HCEC 1CT (cell line): Measurements from ENCODE around the gene KCNA2.
A peak's percentile ranks its signal among the peaks of the same experiment; 100 is the strongest.

ENCODE experiments used
- DNase-seq: peaks from one replicate; pipeline ENCODE4 v3.0.0-alpha.2; 2017

KCNA2 gene

GRCh38 chr1:110605901-110606656 lies at the start of gene KCNA2:
Gene KCNA2, minus strand, starts transcription at chr1:110606358. Its CDS starts 1,576 bp downstream, at chr1:110604782.
- no peak for DNase-seq

DNA sequence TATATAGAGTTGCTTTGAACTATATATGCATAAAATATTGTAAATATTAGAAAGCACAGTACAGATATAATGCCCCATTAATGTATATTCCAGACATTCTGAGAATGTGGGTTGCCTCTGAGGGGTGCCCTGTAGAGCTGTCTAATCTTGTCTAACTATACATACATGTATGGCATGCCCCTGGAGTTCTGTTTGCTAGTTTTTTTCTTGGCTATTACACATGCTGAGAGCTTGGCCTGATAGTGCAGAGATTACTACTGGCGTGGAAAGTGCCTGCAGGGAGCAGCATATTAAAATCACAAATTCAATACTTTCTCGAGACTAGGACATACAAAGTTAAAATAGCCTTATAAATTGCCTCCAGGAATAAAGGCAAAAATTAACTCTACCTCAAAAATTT lies 44.5 kb upstream of the KCNA2 start:
- no peak for DNase-seq

- DNase-seq, result no peak
These were observed 42.3 kb upstream of the KCNA2 start for GRCh38 chr1:110648417-110648816.

- peak; percentile 89 for DNase-seq
These were observed 41.2 kb upstream of the KCNA2 start for GRCh38 chr1:110647254-110647891.

- DNase-seq, result peak; percentile 95
These were observed 39.9 kb upstream of the KCNA2 start for GRCh38 chr1:110645821-110646735.

DNA sequence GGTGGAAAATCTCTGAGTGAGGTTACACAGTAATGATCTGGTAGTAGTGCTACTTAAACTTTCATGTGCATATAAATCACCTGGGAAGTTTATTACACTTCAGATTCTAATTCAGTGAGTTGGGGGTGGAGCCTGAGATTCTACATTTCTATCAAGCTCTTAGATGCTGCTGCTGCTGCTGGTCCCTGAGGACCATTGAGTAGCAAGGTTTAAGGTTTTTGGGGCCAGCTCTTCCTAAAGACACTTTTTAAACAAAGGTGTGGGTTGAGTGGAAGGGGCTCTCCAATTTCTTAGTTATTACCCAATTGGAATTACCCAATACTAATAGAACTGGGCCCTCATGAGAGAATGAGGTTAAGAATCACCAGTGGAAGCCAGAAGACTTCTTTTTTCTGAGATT lies 39.1 kb upstream of the KCNA2 start:
- DNase-seq, result no peak

- no peak for DNase-seq
These were observed 37.8 kb upstream of the KCNA2 start for GRCh38 chr1:110643879-110644472.

GRCh38 chr1:110639724-110640386 lies 33.7 kb upstream of the KCNA2 start:
- DNase-seq, result peak; percentile 38

- DNase-seq, result no peak
These were observed 32.4 kb upstream of the KCNA2 start for GRCh38 chr1:110638556-110638955.

DNA sequence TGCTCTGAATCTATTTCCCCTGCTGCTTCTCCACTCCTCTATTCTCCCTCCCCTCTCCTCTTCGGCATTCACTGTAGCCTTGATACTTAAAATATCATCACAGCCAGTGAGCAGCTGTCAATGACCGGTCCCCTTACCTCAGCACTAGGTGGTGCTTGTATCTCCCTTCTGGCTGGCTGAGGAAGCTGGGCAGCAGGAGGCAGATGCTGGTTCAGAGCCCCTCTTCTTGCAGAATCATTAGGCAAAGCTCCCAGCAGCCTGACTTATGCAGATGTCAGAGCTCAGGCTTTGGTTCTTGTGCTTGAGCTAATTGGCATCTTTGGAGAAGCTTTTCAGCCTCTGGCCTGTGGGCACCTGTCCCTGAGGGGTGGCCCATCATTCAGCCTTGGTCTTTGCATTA lies 31.9 kb upstream of the KCNA2 start:
- DNase-seq, result no peak

GRCh38 chr1:110637475-110637874 lies 31.3 kb upstream of the KCNA2 start:
- DNase-seq, result no peak

GRCh38 chr1:110636149-110636935 lies 30.2 kb upstream of the KCNA2 start:
- no peak for DNase-seq

- no peak for DNase-seq
These were observed 29.3 kb upstream of the KCNA2 start for GRCh38 chr1:110635434-110635833.

DNA sequence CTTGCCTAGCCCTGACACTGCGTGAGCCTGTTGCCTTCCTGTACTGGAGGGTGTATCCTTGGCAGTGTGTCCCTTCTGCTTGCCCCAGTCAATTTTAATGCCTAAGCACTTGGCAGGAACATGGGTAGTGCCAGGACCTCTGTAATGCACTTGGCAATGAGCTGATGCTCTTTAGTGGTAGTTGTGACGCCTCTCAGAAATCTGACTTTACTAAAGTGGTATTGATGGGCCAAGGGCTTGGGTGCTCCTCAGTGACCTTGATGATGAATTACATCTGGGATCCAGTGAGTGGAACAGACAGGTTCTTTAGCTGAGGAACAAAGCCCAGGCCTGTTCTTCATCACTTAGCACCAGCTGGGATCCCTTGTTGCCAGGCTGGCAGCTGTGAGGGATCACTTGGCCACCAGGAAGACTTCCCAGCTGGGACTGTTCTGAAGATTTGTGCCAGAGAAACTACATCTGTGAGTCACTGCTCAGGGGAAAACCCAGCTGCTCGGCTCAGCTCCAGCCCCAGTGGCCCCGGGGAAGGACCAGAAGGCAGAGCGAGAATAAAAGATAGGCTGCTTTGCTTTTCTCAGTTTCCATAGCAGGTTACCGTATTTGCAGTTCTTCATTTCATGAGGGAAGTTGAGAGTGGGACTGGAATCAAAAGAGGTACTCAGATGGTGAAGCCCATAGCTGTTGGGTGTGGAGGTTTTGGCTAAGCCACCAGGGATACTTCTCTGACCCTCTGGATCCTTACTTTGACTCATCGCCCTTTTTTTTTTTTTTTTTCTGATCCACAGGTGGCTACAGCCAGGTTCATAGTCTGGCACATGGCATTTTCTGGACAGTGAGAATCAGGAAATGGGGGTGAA lies 28.5 kb upstream of the KCNA2 start:
- peak; percentile 86 for DNase-seq

- DNase-seq, result no peak
These were observed 27.9 kb upstream of the KCNA2 start for GRCh38 chr1:110634086-110634454.

- DNase-seq, result no peak
These were observed 27.5 kb upstream of the KCNA2 start for GRCh38 chr1:110633646-110634030.

DNA sequence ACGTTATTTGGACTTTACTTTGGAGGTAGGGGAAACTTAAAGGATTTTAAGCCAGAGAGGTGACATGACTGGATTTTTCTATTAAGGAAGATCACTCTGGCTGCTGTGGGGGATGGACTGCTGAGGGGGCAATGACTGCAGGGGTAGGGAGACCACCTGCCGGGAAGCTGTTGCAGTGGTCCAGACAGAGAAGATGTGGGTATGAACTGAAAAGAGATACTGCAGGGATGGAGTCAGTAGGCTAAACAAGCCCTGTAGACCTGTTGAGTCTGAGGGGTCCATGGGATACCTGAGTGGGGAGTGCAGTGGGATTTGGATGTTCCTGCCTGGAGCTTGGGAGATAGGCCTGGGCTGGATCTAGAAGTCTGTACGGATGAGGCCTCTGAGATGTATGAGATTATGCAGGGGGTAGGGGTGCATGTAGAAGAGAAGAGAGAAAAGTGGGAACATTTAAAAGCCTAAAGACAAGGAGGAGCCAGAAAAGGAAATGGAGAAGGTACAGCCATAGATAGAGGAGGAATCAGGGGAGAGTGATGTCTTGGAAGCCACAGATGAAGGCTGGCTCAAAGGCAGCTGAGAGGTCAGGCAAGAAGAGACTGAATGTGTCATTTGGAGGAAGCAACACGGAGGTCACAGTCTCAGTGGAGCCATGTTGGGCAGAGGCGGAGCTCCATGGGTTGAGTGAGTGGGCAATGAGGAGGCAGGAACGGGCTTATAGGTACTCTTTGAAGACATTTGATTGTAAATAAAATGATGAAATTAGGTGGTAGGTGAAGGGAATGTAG lies 25.9 kb upstream of the KCNA2 start:
- no peak for DNase-seq

DNA sequence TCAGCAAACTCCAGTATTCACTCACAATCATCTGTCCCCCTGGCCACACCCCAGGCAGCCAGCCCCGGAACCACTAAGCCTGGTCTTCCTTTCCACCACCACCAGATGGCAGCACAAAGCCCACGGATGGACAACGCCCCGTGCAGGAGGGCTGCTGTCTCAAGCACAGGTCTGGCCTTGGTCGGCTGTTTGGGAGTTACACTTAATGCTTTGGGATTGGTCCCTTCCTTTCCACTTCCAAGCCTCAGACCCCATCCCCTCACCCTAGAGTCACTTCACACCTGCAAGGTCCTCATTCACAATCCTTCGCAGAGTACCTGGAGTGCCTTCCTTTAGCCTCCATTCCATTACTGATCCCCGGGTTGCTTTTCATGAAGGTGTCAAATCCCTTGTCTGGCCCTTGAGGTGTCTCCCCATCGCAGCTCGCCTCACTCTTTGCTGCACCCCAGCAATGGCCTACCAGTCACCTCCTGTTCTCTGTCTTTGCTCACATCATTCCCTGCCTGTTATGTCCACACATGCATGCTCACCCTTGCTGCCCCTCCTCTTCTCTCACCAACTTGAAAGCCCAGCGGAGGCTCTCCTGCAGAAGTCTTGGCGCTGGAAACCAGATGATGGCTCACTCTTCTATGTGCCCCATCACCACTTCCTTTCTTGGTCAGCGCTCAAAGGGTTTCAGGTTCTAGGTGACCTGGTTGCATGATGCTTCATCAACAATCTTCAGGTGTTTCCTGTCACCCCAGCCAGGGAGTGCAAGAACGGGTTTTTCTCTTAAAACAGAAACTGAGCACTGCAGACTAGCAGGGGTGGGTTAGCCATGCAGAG lies 24.9 kb upstream of the KCNA2 start:
- peak; percentile 36 for DNase-seq
